ENCODE data around the gene GLE1. TPM values are rescaled to one million over a fixed set of nuclear protein-coding genes. Genes with fewer than 3 reads are reported as not detected.

The GLE1 gene
- total RNA-seq, 1 donor from 2014 or later: 51.4 TPM

Other genes with a start within 250 kb of the GLE1 start
- gene GOLGA2, start 228.7 kb upstream of the GLE1 start, total RNA-seq: 52.3 and 53.0 TPM in 2 replicates
- gene SWI5, start 228.4 kb upstream of the GLE1 start, total RNA-seq: 10.4 and 13.3 TPM in 2 replicates
- 41.8 and 44.0 TPM in 2 replicates for gene TRUB2, start 182.3 kb upstream of the GLE1 start, total RNA-seq
- gene COQ4, start 181.9 kb upstream of the GLE1 start, total RNA-seq: 59.0 and 59.5 TPM in 2 replicates
- gene SLC27A4, start 164.2 kb upstream of the GLE1 start, total RNA-seq: 41.8 and 43.2 TPM in 2 replicates
- gene URM1, start 133.3 kb upstream of the GLE1 start, total RNA-seq: 81.6 and 82.6 TPM in 2 replicates
- gene CERCAM, start 83.9 kb upstream of the GLE1 start, total RNA-seq: 0.86 and 1.6 TPM in 2 replicates
- 55.6 and 57.6 TPM in 2 replicates for gene ODF2, start 48.7 kb upstream of the GLE1 start, total RNA-seq
- gene SPTAN1, start 47.9 kb downstream of the GLE1 start, total RNA-seq: 298 and 304 TPM in 2 replicates
- gene DYNC2I2, start 152.1 kb downstream of the GLE1 start, total RNA-seq: 41.5 and 43.9 TPM in 2 replicates
- 775 and 795 TPM in 2 replicates for gene SET, start 184.5 kb downstream of the GLE1 start, total RNA-seq
- gene PKN3, start 197.8 kb downstream of the GLE1 start, total RNA-seq: 17.7 and 19.3 TPM in 2 replicates
- gene ZDHHC12, start 219.4 kb downstream of the GLE1 start, total RNA-seq: 51.7 and 54.4 TPM in 2 replicates

Measured in activated T-helper 1 cell treated with anti-CD3 and anti-CD28 coated beads, Interleukin-12 subunit alpha, Interleukin-12 subunit beta, Interleukin-2, Interleukin-4 antibody, amounts not matched to agents 30 ng/mL and 10 ng/mL and 1 ng/mL, durations not matched to agents 14 hours and 24 hours and 36 hours (primary cell).